Peyer's patch (tissue), 4 donors: ENCODE results near the gene ZNF526. TPM values are rescaled to one million over a fixed set of nuclear protein-coding genes. Genes with fewer than 3 reads are reported as not detected.
A peak's percentile ranks its signal among the peaks of the same experiment; 100 is the strongest.
"Not testable (repeated sequence)": the region's sequence is repeated elsewhere in the genome, so short reads cannot be mapped to it uniquely, and the experiment has no call there.

Experiments used
- DNase-seq, 3 donors: peaks; one replicate each; pipeline ENCODE4 v3.0.0-alpha.2; 2017 to 2019
- H3K27ac ChIP-seq, 4 donors: fragments of 200-600 bp; sonication (generic); one replicate each; pipeline ENCODE4 v1.5.1; 2016 to 2019
- H3K27me3 ChIP-seq, 2 donors: fragments of 200-600 bp; sonication (generic); one replicate each; pipeline ENCODE4 v1.5.1; 2019
- H3K36me3 ChIP-seq, 3 donors: fragments of 200-600 bp; sonication (generic); one replicate each; pipeline ENCODE4 v1.5.1; 2016 to 2019
- H3K4me1 ChIP-seq, 4 donors: fragments of 200-600 bp; sonication (generic); one replicate each; pipeline ENCODE4 v1.5.1; 2016 to 2019
- H3K4me3 ChIP-seq, 4 donors: fragments of 200-600 bp; sonication (generic); 1 replicate in 3 of 4; 2 replicates in 1 of 4; pipeline ENCODE4 v1.5.1; 2016 to 2019; ENCODE audit warnings: mild to moderate bottlenecking in 1 of 4
- H3K9me3 ChIP-seq, 4 donors: fragments of 200-600 bp; sonication (generic); one replicate each; pipeline ENCODE4 v1.5.1; 2016 to 2019; ENCODE audit warnings: mild to moderate bottlenecking in 1 of 4
- POLR2A ChIP-seq, 2 donors: fragments of 450-650 bp; IDR thresholded peaks; one replicate each; pipeline ENCODE4 v1.5.1; 2017; ENCODE audit warnings: antibody characterized with exemption in 2 of 2, mild to moderate bottlenecking in 2 of 2, moderate library complexity in 2 of 2
- total RNA-seq, 4 donors: library from RNA; depleted of rRNA; stranded (reverse); fragments of >200 nt; gene quantifications; one replicate each; pipeline ENCODE4 v1.1.0, GENCODE V29; 2016
- TF ChIP-seq, protein P1 (sequence below), 6 experiments: fragments of 450-650 bp in 4 of 6; fragments of 200-600 bp in 2 of 6; sonication (generic) in 1 of 6; IDR thresholded peaks; one replicate each; pipeline ENCODE4 v1.5.1; 2017 to 2019; ENCODE audit warnings: antibody characterized with exemption in 6 of 6, mild to moderate bottlenecking in 3 of 6, moderate library complexity in 1 of 6

ZNF526 gene
- total RNA-seq, 4 donors from 2014 or later, result 9.1 to 14.0 (median 12.3) TPM

DNA sequence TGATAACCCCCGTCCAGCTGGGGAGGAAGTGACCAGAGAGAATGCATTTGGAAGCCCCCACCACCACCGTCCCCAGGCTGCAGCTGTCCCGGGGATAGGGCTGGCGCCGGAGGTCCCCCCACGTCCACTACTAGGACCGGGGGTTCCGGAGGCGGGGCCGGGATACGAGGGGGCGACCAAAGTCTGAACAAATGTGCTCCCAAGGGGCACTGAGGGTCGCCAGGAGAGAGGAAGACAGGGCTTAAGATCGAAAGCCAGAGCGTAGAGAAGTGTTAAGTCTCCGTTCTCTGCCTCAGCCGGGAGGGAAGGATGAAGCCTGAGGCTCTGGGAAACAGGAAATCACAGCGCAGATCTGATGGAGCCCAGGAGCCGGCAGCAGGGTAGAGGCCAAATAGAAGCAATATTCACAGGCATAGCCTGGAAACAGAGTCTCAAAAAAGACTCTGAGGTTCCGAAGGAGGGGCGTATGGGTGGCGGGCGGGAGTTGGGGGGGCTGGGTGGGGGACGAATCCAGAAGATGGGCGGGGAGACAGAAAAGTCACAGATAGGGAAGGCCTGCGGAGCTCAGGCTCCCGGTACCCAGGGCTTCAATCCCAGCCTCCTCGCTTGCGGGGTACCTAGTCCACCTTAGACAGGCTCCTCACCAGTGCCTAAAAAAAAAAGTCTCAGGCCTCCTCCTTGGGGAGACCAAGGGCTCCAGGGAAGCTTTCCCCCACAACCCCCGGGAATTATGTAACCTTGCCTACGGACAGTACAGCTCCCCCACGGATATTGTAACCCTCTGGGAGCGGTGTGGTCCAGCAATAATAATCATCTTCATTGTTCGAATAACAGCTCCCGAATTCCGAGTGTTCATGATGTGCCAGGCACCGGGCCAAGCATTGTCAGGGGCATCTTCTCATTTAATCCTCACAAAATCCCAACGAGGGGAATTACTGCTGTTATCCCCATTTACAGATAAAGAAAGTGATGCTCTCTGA is 35.9 kb downstream of the ZNF526 start:
- peak in 1 of 3 donors; percentile 64 for DNase-seq
- Histone ChIP-seq H3K4me3 (peak overlapping the region; percentile 72 to 98 (median 84)), H3K9me3 (no peaks in the 10 kb centered on the region), H3K27ac (peak overlapping the region; percentile 99 to 100 (median 100)), H3K4me1 (peaks cover 5 to 36% (median 16%) of the 10 kb centered on the region in 4 donors), H3K36me3 (no peaks in the 10 kb centered on the region), H3K27me3 (no peaks in the 10 kb centered on the region)
- TF ChIP-seq POLR2A (IDR thresholded peaks at IDR 0.05), result no peak
- TF ChIP-seq, protein P1, sequence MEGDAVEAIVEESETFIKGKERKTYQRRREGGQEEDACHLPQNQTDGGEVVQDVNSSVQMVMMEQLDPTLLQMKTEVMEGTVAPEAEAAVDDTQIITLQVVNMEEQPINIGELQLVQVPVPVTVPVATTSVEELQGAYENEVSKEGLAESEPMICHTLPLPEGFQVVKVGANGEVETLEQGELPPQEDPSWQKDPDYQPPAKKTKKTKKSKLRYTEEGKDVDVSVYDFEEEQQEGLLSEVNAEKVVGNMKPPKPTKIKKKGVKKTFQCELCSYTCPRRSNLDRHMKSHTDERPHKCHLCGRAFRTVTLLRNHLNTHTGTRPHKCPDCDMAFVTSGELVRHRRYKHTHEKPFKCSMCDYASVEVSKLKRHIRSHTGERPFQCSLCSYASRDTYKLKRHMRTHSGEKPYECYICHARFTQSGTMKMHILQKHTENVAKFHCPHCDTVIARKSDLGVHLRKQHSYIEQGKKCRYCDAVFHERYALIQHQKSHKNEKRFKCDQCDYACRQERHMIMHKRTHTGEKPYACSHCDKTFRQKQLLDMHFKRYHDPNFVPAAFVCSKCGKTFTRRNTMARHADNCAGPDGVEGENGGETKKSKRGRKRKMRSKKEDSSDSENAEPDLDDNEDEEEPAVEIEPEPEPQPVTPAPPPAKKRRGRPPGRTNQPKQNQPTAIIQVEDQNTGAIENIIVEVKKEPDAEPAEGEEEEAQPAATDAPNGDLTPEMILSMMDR (IDR thresholded peaks at IDR 0.05), result no peak

GRCh38 chr19:42257842-42258241 is 37.7 kb downstream of the ZNF526 start:
- H3K27ac ChIP-seq, H3K9me3 ChIP-seq, H3K36me3 ChIP-seq, H3K4me3 ChIP-seq, H3K27me3 ChIP-seq, DNase-seq: not testable (repeated sequence)
- H3K4me1 ChIP-seq, result peaks cover 0 to 18% (median 6%) of the 10 kb centered on the region in 4 donors

DNA sequence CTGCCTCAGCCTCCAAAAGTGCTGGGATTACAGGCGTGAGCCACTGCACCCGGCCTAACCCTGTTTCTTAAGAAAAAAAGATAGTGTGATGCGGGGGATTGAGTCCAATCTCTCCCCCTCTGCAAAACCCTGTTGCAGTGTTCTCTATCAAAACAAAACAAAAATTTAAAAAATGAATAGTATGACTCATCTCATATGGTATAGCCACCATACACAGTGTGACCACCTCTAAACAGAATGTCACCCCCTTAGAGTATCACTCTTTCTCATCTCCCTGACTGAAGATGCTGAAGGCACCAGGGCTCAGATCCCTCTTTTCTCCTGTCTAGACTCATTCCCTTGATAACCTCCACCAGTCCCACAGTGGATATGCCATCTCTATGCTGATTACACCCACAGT is 41.7 kb downstream of the ZNF526 start:
- Histone ChIP-seq H3K4me1 (peaks cover 0 to under 1% (median 0%) of the 10 kb centered on the region in 4 donors), H3K4me3 (no peak overlapping the region), H3K9me3 (no peaks in the 10 kb centered on the region), H3K27me3 (no peaks in the 10 kb centered on the region), H3K27ac (no peak overlapping the region), H3K36me3 (no peaks in the 10 kb centered on the region)
- no peak for DNase-seq
- TF ChIP-seq POLR2A (IDR thresholded peaks at IDR 0.05), result no peak
- TF ChIP-seq, protein P1 (IDR thresholded peaks at IDR 0.05), result no peak

DNA sequence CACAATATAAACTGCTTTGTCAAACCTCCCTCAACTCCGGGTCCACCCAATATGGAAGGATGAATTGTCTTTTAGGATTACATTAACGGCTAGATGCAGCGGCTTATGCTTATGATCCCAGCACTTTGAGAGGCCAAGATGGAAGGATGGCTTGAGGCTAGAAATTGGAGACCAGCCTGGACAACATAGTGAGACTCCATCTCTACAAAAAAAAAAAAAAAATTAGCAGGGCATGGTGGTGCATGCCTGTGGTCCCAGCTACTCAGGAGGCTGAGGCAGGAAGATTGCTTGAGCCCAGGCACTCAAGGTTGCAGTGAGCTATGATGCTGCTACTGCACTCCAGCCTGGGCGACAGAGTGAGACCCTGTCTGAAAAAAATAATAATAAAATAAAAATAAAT is 46.0 kb downstream of the ZNF526 start:
- DNase-seq, H3K4me3 ChIP-seq, H3K36me3 ChIP-seq, H3K9me3 ChIP-seq, H3K27me3 ChIP-seq, H3K27ac ChIP-seq: not testable (repeated sequence)
- H3K4me1 ChIP-seq, result peaks cover 3 to 18% (median 16%) of the 10 kb centered on the region in 4 donors

GRCh38 chr19:42266928-42267603 is 47.0 kb downstream of the ZNF526 start:
- Histone ChIP-seq H3K4me1 (peaks cover 3 to 26% (median 19%) of the 10 kb centered on the region in 4 donors), H3K27ac (peak overlapping the region in 1 of 4 donors; percentile 99)
- H3K27me3 ChIP-seq, H3K4me3 ChIP-seq, H3K9me3 ChIP-seq, H3K36me3 ChIP-seq: not testable (repeated sequence)
- DNase-seq, result peak in 1 of 3 donors; percentile 41

GRCh38 chr19:42267644-42268141 is 47.6 kb downstream of the ZNF526 start:
- DNase-seq, result no peak
- Histone ChIP-seq H3K9me3 (no peaks in the 10 kb centered on the region), H3K27ac (peak overlapping the region; percentile 98 to 100 (median 99)), H3K4me1 (peaks cover 3 to 26% (median 19%) of the 10 kb centered on the region in 4 donors), H3K4me3 (peak overlapping the region; percentile 73 to 90 (median 80)), H3K27me3 (no peaks in the 10 kb centered on the region), H3K36me3 (peaks cover 0 to 11% (median 0%) of the 10 kb centered on the region in 3 donors)
- TF ChIP-seq, protein P1 (IDR thresholded peaks at IDR 0.05), result no peak
- TF ChIP-seq POLR2A (IDR thresholded peaks at IDR 0.05), result no peak
